Endodermal cell (in vitro differentiated cells): ENCODE measurements around the gene ZNF121. TPM values are rescaled to one million over a fixed set of nuclear protein-coding genes. Genes with fewer than 3 reads are reported as not detected.

ENCODE experiments used
- DNase-seq: peaks from one replicate; pipeline ENCODE4 v3.0.0-alpha.2; 2017
- H3K27ac ChIP-seq: 2 replicates; pipeline ENCODE4 v1.5.1; 2013; ENCODE audit warnings: mild to moderate bottlenecking, low read depth, low read length, moderate library complexity
- H3K27me3 ChIP-seq: 2 replicates; pipeline ENCODE4 v1.6.1; 2013; ENCODE audit warnings: mild to moderate bottlenecking, low read length, moderate library complexity; ENCODE audit not compliant: insufficient read depth, control insufficient read depth, poor library complexity, severe bottlenecking
- H3K36me3 ChIP-seq: 2 replicates; pipeline ENCODE4 v1.7.0; 2013; ENCODE audit warnings: mild to moderate bottlenecking, low read length, moderate library complexity; ENCODE audit not compliant: control insufficient read depth, insufficient read depth
- H3K4me1 ChIP-seq: one replicate; pipeline ENCODE4 v1.7.0; 2013; ENCODE audit warnings: low read length; ENCODE audit not compliant: control insufficient read depth, insufficient read depth
- H3K4me3 ChIP-seq: 2 replicates; pipeline ENCODE4 v1.5.1; 2013; ENCODE audit warnings: mild to moderate bottlenecking, low read length, moderate library complexity
- H3K9ac ChIP-seq: 2 replicates; pipeline ENCODE4 v1.6.1; 2013; ENCODE audit warnings: mild to moderate bottlenecking, low read length, moderate library complexity; ENCODE audit not compliant: poor library complexity, severe bottlenecking; ENCODE audit errors: extremely low read depth
- H3K9me3 ChIP-seq: 2 replicates; pipeline ENCODE4 v1.6.1; 2013; ENCODE audit warnings: mild to moderate bottlenecking, low read length, moderate library complexity; ENCODE audit not compliant: control insufficient read depth
- H3K27ac Mint-ChIP-seq: 2 replicates; pipeline ENCODE4 v1.8.0; 2020; ENCODE audit warnings: mixed read lengths
- H3K27me3 Mint-ChIP-seq: 2 replicates; pipeline ENCODE4 v1.8.0; 2021; ENCODE audit warnings: mild to moderate bottlenecking, mixed read lengths; ENCODE audit not compliant: insufficient read depth
- H3K36me3 Mint-ChIP-seq: 2 replicates; pipeline ENCODE4 v1.8.0; 2020; ENCODE audit warnings: low read depth, mixed read lengths
- H3K4me1 Mint-ChIP-seq: 2 replicates; pipeline ENCODE4 v1.8.0; 2020; ENCODE audit warnings: mixed read lengths
- H3K4me3 Mint-ChIP-seq: 2 replicates; pipeline ENCODE4 v1.8.0; 2020; ENCODE audit warnings: mild to moderate bottlenecking, moderate library complexity, mixed read lengths
- H3K9me3 Mint-ChIP-seq: 2 replicates; pipeline ENCODE4 v1.8.0; 2020; ENCODE audit warnings: mild to moderate bottlenecking, mixed read lengths
- CTCF ChIP-seq: fragments of 200-600 bp; sonication (generic); conservative IDR thresholded peaks from 2 replicates; pipeline ENCODE4 v1.5.0; 2021; ENCODE audit warnings: antibody characterized with exemption, mild to moderate bottlenecking
- WGBS, 2 experiments: methylation state at CpG; one replicate each; pipeline versions ENCODE4 v1.1.5 to v1.1.7; 2013; ENCODE audit warnings: missing lambda C conversion rate in 2 of 2, mixed read lengths in 1 of 2; ENCODE audit not compliant: insufficient coverage in 1 of 2, insufficient read length in 1 of 2; 5-methylcytosine and 5-hydroxymethylcytosine counted together
- total RNA-seq, 2 donors: library from RNA; stranded (reverse); fragmentation: NEBNext Ultra II Directional in 1 of 2; extraction: Animal tissue kit (Norgen Biotek cat#: 25700) in 1 of 2; gene quantifications; 2 replicates in 1 of 2; 3 replicates in 1 of 2; pipeline ENCODE4 v1.2.1, GENCODE V29; 2021

ZNF121 gene
- total RNA-seq, 2 donors from 2014 or later = 100 to 168 TPM

- peak within 1 kb of the TSS; percentile 100 for H3K27ac Mint-ChIP-seq
- peaks cover 34% of the 10 kb centered on the region for H3K36me3 Mint-ChIP-seq
These were observed 37.1 kb upstream of the ZNF121 start, which contains the start of gene ZNF561 for GRCh38 chr19:9621156-9622037. Gene ZNF561, minus strand, starts transcription at chr19:9621232. Its CDS starts 1,776 bp downstream, at chr19:9619456.

GRCh38 chr19:9620842-9621155 is 36.5 kb upstream of the ZNF121 start:
- Histone ChIP-seq H3K4me3 (peak overlapping the region; percentile 96), H3K9me3 (peaks cover 3% of the 10 kb centered on the region), H3K27me3 (no peaks in the 10 kb centered on the region), H3K4me1 (no peaks in the 10 kb centered on the region), H3K27ac (peak overlapping the region; percentile 99), H3K9ac (peak overlapping the region; percentile 97), H3K36me3 (peaks cover 35% of the 10 kb centered on the region)
- WGBS, 2 experiments = 0 to 1% methylated on average over 11 to 16 of the region's 16 CpGs
- Mint-ChIP-seq H3K27ac (peak overlapping the region; percentile 100), H3K36me3 (peaks cover 40% of the 10 kb centered on the region), H3K9me3 (peaks cover 6% of the 10 kb centered on the region), H3K27me3 (no peaks in the 10 kb centered on the region), H3K4me1 (peaks cover 13% of the 10 kb centered on the region), H3K4me3 (peak overlapping the region; percentile 91)
- TF ChIP-seq CTCF = no peak
- no peak for DNase-seq

More at GRCh38 chr19:9621156-9622037, 37.1 kb upstream of the ZNF121 start, which contains the start of gene ZNF561:
- no peaks in the 10 kb centered on the region for H3K27me3 ChIP-seq
- no peak for TF ChIP-seq CTCF
- H3K9me3 Mint-ChIP-seq = peaks cover 5% of the 10 kb centered on the region
- no peaks in the 10 kb centered on the region for H3K9me3 ChIP-seq
- peak within 1 kb of the TSS; percentile 96 for H3K4me3 ChIP-seq
- H3K4me1 Mint-ChIP-seq = peaks cover 15% of the 10 kb centered on the region
- peaks cover 29% of the 10 kb centered on the region for H3K36me3 ChIP-seq
- H3K9ac ChIP-seq = peak within 1 kb of the TSS; percentile 97
- no peaks in the 10 kb centered on the region for H3K27me3 Mint-ChIP-seq
- H3K4me1 ChIP-seq = no peaks in the 10 kb centered on the region
- DNase-seq = peak; percentile 94
- H3K4me3 Mint-ChIP-seq = peak within 1 kb of the TSS; percentile 91
- H3K27ac ChIP-seq = peak within 1 kb of the TSS; percentile 99
- 3 to 8% methylated on average over 23 to 33 of the region's 33 CpGs for WGBS, 2 experiments

- no peak for TF ChIP-seq CTCF
- Histone ChIP-seq H3K27ac (no peak overlapping the region), H3K9ac (no peak overlapping the region), H3K4me1 (no peaks in the 10 kb centered on the region), H3K9me3 (peaks cover 53% of the 10 kb centered on the region), H3K4me3 (no peak overlapping the region), H3K27me3 (no peaks in the 10 kb centered on the region), H3K36me3 (peaks cover 85% of the 10 kb centered on the region)
- DNase-seq = no peak
- Mint-ChIP-seq H3K4me3 (no peak overlapping the region), H3K27ac (no peak overlapping the region), H3K27me3 (no peaks in the 10 kb centered on the region), H3K4me1 (peaks cover 1% of the 10 kb centered on the region), H3K9me3 (peaks cover 47% of the 10 kb centered on the region), H3K36me3 (peaks cover 83% of the 10 kb centered on the region)
These were observed 31.5 kb upstream of the ZNF121 start for GRCh38 chr19:9615844-9616243.
